C4-2B (cell line): ENCODE measurements around the gene AP4E1.
"Not testable (repeated sequence)": the region's sequence is repeated elsewhere in the genome, so short reads cannot be mapped to it uniquely, and the experiment has no call there.

Source experiments
- H3K27ac ChIP-seq: fragments of 450-650 bp; 2 replicates; pipeline ENCODE4 v1.5.1; 2017
- ZFX ChIP-seq: fragments of 450-650 bp; IDR thresholded peaks from 2 replicates; pipeline ENCODE4 v1.6.1; 2017
- TF ChIP-seq, protein P1 (sequence below): fragments of 450-650 bp; conservative IDR thresholded peaks from 2 replicates; pipeline ENCODE4 v1.5.1; 2017; ENCODE audit warnings: mild to moderate bottlenecking

AP4E1 gene

GRCh38 chr15:50873935-50874361 is 34.5 kb upstream of the AP4E1 start:
- no peak overlapping the region for H3K27ac ChIP-seq
- no peak for TF ChIP-seq ZFX
- TF ChIP-seq, protein P1, sequence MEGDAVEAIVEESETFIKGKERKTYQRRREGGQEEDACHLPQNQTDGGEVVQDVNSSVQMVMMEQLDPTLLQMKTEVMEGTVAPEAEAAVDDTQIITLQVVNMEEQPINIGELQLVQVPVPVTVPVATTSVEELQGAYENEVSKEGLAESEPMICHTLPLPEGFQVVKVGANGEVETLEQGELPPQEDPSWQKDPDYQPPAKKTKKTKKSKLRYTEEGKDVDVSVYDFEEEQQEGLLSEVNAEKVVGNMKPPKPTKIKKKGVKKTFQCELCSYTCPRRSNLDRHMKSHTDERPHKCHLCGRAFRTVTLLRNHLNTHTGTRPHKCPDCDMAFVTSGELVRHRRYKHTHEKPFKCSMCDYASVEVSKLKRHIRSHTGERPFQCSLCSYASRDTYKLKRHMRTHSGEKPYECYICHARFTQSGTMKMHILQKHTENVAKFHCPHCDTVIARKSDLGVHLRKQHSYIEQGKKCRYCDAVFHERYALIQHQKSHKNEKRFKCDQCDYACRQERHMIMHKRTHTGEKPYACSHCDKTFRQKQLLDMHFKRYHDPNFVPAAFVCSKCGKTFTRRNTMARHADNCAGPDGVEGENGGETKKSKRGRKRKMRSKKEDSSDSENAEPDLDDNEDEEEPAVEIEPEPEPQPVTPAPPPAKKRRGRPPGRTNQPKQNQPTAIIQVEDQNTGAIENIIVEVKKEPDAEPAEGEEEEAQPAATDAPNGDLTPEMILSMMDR: no peak; the same call in 1 of the 2 replicates

DNA sequence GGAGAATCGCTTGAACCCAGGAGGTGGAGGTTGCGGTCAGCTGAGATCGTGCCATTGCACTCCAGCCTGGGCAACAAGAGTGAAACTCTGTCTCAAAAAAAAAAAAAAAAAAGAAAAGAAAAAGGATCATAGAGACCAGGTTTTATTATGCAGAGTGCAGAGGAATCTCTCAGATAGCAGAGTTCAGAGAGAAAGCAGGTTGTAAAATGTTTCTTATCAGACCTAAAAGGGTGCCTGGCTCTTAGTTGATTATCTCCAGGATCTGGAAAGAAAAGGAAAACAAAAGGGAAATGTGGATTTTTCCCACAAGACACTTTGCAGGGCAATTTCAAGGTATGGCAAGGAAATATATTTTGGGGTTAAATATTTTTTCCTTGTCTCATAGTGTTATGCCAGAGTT is 33.2 kb upstream of the AP4E1 start:
- not testable (repeated sequence) for H3K27ac ChIP-seq

DNA sequence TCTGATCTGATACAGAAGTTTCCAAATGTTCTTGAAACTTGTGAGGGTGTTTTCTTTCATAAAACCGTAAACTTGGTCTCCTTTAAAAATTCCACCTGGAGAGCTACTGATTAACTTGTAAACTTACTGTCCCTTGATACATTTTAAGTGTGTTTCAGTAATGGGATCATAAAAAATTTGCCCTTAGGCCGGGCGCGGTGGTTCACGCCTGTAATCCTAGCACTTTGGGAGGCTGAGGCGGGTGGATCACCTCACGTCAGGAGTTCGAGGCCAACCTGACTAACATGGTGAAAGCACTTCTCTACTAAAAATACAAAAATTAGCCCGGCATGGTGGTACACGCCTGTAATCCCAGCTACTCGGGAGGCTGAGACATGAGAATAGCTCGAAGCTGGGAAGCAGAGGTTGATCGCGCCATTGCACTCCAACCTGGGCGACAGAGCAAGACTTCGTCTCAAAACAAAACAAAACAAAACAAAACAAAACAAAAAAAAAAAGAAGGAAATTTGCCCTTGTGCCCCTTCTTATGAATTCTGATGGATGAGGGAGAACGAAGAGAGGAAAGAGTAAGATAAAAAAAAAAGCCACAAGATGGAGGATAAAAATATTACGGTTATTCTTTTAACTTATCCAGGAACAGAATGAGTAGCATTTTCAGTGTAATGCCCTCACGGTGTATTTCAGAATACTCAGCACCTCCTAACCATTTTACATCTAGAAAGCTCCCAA is 32.1 kb upstream of the AP4E1 start:
- no peak overlapping the region for H3K27ac ChIP-seq
- no peak for TF ChIP-seq ZFX
- TF ChIP-seq, protein P1: no peak

DNA sequence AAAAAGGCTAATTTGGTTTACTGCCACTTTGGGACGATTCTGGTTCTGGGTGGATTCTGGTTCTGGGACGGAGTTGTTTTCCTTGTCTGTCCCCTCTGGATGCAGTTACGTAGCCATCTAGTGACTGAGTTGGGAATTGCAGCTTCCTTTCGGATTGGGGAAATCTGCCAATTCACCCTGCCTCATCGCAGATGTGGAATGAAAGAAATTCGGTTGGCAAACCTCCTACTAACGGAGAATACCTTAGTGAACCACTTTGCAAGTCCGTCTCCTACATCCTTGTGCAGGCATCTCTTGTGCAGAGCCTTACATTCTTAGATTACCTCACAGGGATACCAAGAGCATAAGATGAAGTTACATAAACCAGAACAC is 31.5 kb upstream of the AP4E1 start:
- no peak overlapping the region for H3K27ac ChIP-seq
- TF ChIP-seq, protein P1: peak; percentile 98
- no peak for TF ChIP-seq ZFX

GRCh38 chr15:50879016-50879617 is 29.4 kb upstream of the AP4E1 start:
- TF ChIP-seq, protein P1: no peak
- TF ChIP-seq ZFX: no peak
- no peak overlapping the region for H3K27ac ChIP-seq

GRCh38 chr15:50880206-50880605 is 28.3 kb upstream of the AP4E1 start:
- no peak overlapping the region for H3K27ac ChIP-seq
- TF ChIP-seq, protein P1: no peak
- TF ChIP-seq ZFX: no peak

DNA sequence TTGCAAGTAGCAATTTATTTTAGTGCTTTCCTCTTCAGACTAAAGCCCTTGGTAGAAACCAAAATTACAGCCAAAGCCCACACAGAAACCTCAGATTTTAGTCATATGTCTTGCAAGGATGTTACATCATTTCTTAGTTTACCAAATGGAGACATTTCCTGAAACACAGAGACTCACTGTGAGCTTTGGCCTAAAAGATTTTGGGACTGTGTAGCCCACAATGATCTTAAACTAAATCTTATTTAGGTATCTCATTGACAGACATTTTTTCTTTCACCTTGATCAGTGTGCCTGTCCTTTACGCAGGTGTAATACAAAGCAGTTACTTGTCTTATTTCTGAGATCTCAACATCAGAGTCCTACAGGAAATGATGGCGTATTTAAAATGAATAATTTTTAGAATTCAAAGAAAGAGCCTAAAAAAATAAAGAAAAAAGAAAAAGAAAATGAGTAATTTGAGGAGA is 27.8 kb upstream of the AP4E1 start:
- no peak overlapping the region for H3K27ac ChIP-seq
- TF ChIP-seq, protein P1: no peak
- no peak for TF ChIP-seq ZFX
